H54 (cell line): ENCODE data around the gene INHA.

ENCODE experiments used
- DNase-seq: peaks from one replicate; pipeline ENCODE4 v3.0.0; 2011; ENCODE audit warnings: low spot score, mixed read lengths; ENCODE audit not compliant: insufficient read length
- FAIRE-seq: peaks from 3 replicates; lab custom pipeline; 2011; peaks lifted over from hg19 to GRCh38; lab: Jason Lieb, UNC
- POLR2A ChIP-seq: IDR thresholded peaks from 2 replicates; pipeline ENCODE4 v1.6.1; 2011; ENCODE audit warnings: low read depth, mild to moderate bottlenecking, low read length

INHA gene

DNA sequence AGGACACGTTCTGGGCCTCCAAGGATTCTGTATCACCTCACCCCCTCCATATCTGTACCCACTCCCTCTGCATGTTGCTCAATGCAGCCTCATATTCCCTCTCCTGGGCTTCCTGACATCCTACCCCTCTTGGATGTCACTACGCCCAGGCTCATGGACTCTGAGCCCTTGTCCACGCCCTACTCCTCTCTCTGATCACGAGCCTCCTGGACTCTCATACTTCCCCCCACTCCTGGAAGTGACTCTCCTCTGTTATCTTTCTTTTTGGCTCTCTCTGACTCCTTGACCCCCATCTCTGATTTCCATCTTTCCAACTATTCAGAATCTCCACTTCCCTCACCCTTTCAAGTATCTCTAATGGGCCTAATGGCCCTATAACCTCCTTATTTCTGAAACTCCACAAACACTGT lies 26.2 kb upstream of the INHA start:
- no peak for TF ChIP-seq POLR2A
- DNase-seq (no peak), FAIRE-seq (no peak)

GRCh38 chr2:219547621-219548020 lies 24.5 kb upstream of the INHA start:
- TF ChIP-seq POLR2A: no peak

GRCh38 chr2:219548990-219549389 lies 23.1 kb upstream of the INHA start:
- DNase-seq: no peak
- no peak for FAIRE-seq
- no peak for TF ChIP-seq POLR2A

More at GRCh38 chr2:219547621-219548020, 24.5 kb upstream of the INHA start:
- FAIRE-seq (no peak), DNase-seq (no peak)

DNA sequence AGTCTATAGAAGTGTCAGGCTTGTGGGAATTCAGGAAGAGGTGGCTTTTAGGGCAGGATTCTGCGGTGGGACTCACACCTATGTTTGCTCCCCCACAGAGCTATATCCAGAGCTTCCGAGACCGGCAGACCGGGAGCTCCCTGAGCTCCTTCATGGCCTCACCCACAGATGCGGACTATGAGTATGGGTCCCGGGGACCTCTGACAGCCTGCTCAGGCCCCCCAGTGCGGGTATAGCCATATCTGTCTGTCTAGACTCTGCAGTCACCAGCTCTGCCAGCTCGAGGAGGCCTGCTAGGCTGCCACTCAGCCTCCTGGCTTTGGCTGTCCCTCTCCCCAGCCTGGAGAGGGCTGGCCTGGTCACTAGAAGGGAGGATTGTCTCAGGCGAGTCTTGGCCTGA lies 22.5 kb upstream of the INHA start:
- DNase-seq (no peak), FAIRE-seq (no peak)
- TF ChIP-seq POLR2A: no peak

DNA sequence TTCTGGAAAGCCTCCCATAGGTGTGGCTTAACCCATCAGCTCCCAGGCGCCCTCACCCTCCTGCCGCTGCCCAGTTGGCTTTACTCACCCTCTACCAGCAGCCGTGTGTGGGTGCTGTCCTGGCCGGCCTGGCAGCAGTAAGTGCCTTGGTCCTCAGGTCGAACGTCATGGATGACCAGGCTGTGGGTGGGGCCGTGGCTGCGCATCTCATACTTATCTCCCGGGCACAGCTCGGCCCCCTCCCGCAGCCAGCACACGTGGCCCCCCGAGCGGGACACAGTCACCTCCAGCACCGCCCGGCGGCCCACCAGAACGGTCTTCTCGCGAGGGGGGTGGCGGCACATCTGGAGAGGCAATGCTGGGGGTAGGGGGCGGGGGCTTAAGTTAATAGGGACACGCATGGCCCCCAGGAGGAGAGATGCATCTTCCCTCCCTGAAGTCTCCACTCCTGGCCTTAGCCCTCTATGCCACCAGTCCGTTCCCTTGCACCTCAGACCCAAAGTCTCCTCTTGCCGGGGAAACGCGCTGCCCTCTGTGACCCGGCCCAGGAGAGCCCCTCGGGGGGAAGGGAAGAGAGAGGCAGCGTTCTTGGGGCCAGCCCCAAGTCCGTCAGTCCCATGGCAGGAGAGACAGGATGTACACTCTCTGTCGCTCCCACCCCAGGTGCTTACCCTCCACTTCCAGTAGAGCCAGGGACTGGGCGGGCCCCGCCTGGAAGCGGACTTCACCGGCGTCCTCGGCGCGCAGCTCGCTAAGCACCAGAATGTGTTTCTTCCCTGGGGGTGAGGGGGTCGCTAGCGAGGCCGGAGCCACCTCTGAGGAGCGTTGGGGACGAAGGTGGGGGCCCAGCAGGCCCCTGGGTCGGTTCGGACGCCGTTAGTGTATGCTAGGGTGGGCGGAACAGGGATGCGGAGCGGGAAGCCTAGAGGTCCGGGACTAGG lies 20.4 kb upstream of the INHA start:
- DNase-seq: peak; percentile 93
- no peak for FAIRE-seq
- peak; percentile 41; the same call in 1 of the 2 replicates for TF ChIP-seq POLR2A

- TF ChIP-seq POLR2A: peak; percentile 9; the same call in 1 of the 2 replicates
- FAIRE-seq (no peak), DNase-seq (peak; percentile 82)
Observed at GRCh38 chr2:219552382-219553167, 19.5 kb upstream of the INHA start.

GRCh38 chr2:219553168-219553417 lies 19.0 kb upstream of the INHA start:
- no peak for TF ChIP-seq POLR2A
- DNase-seq: no peak
- FAIRE-seq: no peak

GRCh38 chr2:219553463-219553963 lies 18.6 kb upstream of the INHA start:
- FAIRE-seq: no peak
- TF ChIP-seq POLR2A: no peak
- DNase-seq: no peak

DNA sequence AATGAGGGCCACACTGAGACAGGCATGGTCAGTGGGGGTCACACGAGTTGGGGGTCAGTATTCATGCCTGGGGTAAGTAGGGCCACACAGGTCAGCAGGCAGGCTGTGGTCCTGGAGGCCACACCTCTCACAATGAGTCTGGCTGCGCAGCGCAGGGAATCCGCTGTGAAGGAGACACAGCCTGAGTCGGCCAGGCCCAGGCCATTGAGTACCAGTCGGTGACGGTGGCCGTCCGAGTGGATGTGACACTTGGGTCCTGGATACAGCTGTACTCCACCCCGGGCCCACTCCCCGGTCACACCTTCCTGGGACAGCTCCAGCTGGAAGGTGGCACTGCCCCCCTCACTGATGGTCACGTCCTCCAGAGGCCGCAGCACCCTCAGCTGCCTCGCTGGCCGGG lies 17.8 kb upstream of the INHA start:
- no peak for TF ChIP-seq POLR2A
- DNase-seq (no peak), FAIRE-seq (no peak)

DNA sequence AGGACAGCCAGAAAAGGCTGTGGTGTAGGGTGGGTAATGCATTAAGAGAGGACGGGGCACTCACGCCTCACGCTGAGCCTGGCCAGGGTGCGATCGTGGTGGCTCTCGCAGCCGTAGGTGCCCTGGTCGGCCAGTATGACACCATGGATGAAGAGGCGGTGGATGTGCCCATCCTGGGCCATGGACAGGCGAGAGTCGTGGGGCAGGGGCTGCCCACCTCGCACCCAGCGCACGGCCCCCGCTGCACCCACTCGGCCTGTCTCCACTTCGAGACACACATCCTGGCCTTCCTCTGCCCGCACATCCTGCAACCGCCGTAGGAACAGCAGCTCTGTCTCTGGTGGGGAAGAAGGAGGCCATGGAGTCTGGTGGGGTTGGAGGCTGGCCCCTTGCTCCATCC lies 16.2 kb upstream of the INHA start:
- no peak for FAIRE-seq
- no peak for DNase-seq
- TF ChIP-seq POLR2A: no peak

DNA sequence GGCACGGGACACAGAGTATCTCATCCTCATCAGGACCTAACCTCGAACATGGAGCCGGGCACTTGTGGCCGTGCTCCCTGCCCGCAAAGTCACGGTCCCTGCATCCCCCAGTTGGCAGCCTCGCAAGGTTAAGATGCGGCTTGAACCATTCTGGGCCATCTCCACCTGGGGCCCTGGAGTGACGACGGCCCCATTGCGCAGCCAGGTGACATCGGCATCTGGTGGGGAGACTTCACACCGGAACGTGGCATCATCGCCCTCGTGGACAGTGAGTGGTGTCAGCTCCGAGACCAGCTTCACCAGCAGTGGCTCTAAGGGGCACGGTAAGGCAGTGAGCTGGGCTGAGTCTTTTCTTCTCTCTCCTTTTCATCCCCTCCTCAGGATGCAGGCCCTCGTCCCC lies 15.7 kb upstream of the INHA start:
- TF ChIP-seq POLR2A: no peak
- FAIRE-seq (no peak), DNase-seq (no peak)

- no peak for TF ChIP-seq POLR2A
- DNase-seq: no peak
- no peak for FAIRE-seq
Observed at GRCh38 chr2:219557320-219557719, 14.8 kb upstream of the INHA start.

DNA sequence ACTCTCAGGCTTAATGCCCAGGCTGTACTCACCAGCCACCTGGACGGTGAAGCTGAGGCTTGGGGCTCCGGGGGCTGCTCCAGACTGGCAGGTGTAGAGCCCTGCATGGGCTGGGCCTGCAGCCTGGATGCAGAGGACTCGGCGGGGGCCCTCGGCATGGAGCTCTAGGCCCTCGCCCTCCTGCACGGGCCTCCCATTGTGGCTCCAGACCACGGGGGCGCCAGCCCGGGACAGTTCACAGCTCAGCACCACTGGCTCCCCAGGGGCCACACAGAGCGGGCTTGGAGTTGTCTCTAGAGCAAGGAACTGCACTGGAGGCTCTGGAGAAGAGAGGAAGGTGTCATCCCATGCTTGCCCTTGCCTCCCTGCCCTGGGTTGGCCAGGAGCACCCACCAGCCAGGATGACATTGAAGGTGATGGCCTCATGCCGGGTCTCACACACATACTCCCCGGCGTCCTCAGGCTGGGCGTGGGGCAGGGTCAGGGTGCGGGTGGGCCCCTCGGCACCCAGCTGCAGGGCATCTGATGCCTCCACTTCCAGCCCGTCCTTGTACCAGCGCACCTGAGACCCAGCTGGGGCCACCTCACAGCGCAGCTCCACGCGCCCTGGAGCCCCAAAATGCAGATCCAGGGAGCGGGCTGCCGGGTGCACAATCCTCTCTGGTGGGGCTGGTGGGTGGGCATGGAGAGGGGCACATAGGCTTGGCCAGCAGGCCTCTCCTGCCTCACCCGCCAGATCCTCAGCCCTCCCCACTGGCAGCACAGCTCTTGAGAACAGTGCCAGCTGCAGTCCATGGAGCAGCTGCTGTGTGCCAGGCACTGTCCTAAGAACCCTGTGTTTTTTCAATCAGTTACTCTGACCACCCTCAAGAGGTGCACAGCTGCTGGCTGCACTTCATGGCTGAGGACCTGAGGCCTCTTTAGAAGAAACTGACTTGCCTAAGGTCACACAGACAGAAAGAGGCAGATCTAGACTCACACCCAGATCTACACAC lies 14.0 kb upstream of the INHA start:
- FAIRE-seq: no peak

More for the DNA sequence above, 14.0 kb upstream of the INHA start:
- DNase-seq: no peak
- TF ChIP-seq POLR2A: no peak
